HEK293 (cell line): Measurements from ENCODE around the gene SIGLEC15.

Source experiments
- CTCF ChIA-PET: fragments of 350-600 bp; formaldehyde crosslinking; extraction: SDS; loops from one replicate; lab custom pipeline; 2021; ENCODE audit warnings: antibody characterized with exemption; lab: Yijun Ruan, JAX
- POLR2A ChIA-PET: fragments of 300-600 bp; formaldehyde crosslinking; extraction: SDS; loops from one replicate; lab custom pipeline; 2020; ENCODE audit warnings: antibody characterized with exemption, inconsistent platforms; lab: Yijun Ruan, JAX
- H3K27ac ChIP-seq: fragments of 200-500 bp; sonication (Bioruptor generic); 2 replicates; pipeline ENCODE4 v1.5.1; 2014; ENCODE audit warnings: low read depth, low read length, control low read depth, inconsistent platforms; ENCODE audit errors: extremely low read depth
- H3K36me3 ChIP-seq, 2 experiments: fragments of 200-500 bp in 1 of 2; sonication (Bioruptor generic) in 1 of 2; 1 replicate in 1 of 2; 2 replicates in 1 of 2; pipeline ENCODE4 v1.5.1; 2014 to 2017; ENCODE audit warnings: inconsistent platforms in 2 of 2, low read length in 2 of 2; ENCODE audit not compliant: control insufficient read depth in 2 of 2, insufficient read depth in 1 of 2
- H3K4me1 ChIP-seq: fragments of 200-500 bp; sonication (Bioruptor generic); 2 replicates; pipeline ENCODE4 v1.5.1; 2014; ENCODE audit warnings: mild to moderate bottlenecking, low read length, inconsistent platforms; ENCODE audit not compliant: control insufficient read depth, insufficient read depth
- H3K4me3 ChIP-seq: 2 replicates; pipeline ENCODE4 v1.5.1; 2011; ENCODE audit warnings: low read depth, mild to moderate bottlenecking, control low read depth, low read length, moderate library complexity
- H3K9me3 ChIP-seq: fragments of 200-500 bp; sonication (Bioruptor generic); 2 replicates; pipeline ENCODE4 v1.5.1; 2014; ENCODE audit warnings: low read depth, low read length, inconsistent platforms; ENCODE audit not compliant: control insufficient read depth, insufficient read depth
- AEBP2 ChIP-seq: fragments of 450-650 bp; formaldehyde crosslinking; IDR thresholded peaks from 2 replicates; pipeline ENCODE4 v1.5.1; 2016; ENCODE audit warnings: missing biosample characterization, missing genetic modification characterization, borderline replicate concordance
- GLI2 ChIP-seq: fragments of 450-650 bp; formaldehyde crosslinking; IDR thresholded peaks from 2 replicates; pipeline ENCODE4; 2017; ENCODE audit warnings: missing biosample characterization, missing genetic modification characterization, low read depth, borderline replicate concordance
- GLI4 ChIP-seq: fragments of 450-650 bp; formaldehyde crosslinking; IDR thresholded peaks from 2 replicates; pipeline ENCODE4 v1.5.1; 2016; ENCODE audit warnings: missing biosample characterization, missing genetic modification characterization
- KLF17 ChIP-seq: fragments of 450-650 bp; formaldehyde crosslinking; IDR thresholded peaks from 2 replicates; pipeline ENCODE4 v1.5.1; 2016; ENCODE audit warnings: missing biosample characterization, missing genetic modification characterization
- OVOL3 ChIP-seq: fragments of 450-650 bp; formaldehyde crosslinking; IDR thresholded peaks from 2 replicates; pipeline ENCODE4 v1.5.1; 2016; ENCODE audit warnings: missing biosample characterization, missing genetic modification characterization
- ZIC2 ChIP-seq: fragments of 450-650 bp; formaldehyde crosslinking; IDR thresholded peaks from 2 replicates; pipeline ENCODE4 v1.5.1; 2016; ENCODE audit warnings: missing biosample characterization, missing genetic modification characterization
- ZNF132 ChIP-seq: fragments of 450-650 bp; formaldehyde crosslinking; IDR thresholded peaks from 2 replicates; pipeline ENCODE4 v1.5.1; 2017; ENCODE audit warnings: missing biosample characterization, missing genetic modification characterization, borderline replicate concordance
- ZNF169 ChIP-seq: fragments of 450-650 bp; formaldehyde crosslinking; IDR thresholded peaks from 2 replicates; pipeline ENCODE4 v1.5.1; 2016; ENCODE audit warnings: missing biosample characterization, missing genetic modification characterization
- ZNF394 ChIP-seq: fragments of 450-650 bp; formaldehyde crosslinking; IDR thresholded peaks from 2 replicates; pipeline ENCODE4 v1.5.1; 2016; ENCODE audit warnings: missing biosample characterization, missing genetic modification characterization, mild to moderate bottlenecking, moderate library complexity, borderline replicate concordance
- ZNF398 ChIP-seq: fragments of 450-650 bp; formaldehyde crosslinking; IDR thresholded peaks from 2 replicates; pipeline ENCODE4 v1.5.1; 2017; ENCODE audit warnings: missing biosample characterization, missing genetic modification characterization
- ZNF426 ChIP-seq: fragments of 450-650 bp; formaldehyde crosslinking; IDR thresholded peaks from 2 replicates; pipeline ENCODE4 v1.5.1; 2017; ENCODE audit warnings: missing biosample characterization, missing genetic modification characterization, mild to moderate bottlenecking, inconsistent platforms, moderate library complexity
- ZNF514 ChIP-seq: fragments of 450-650 bp; formaldehyde crosslinking; IDR thresholded peaks from 2 replicates; pipeline ENCODE4 v1.5.1; 2016; ENCODE audit warnings: missing biosample characterization, missing genetic modification characterization
- ZNF518A ChIP-seq: fragments of 450-650 bp; formaldehyde crosslinking; conservative IDR thresholded peaks from 2 replicates; pipeline ENCODE4 v1.5.1; 2016; ENCODE audit warnings: low read depth, missing biosample characterization, missing genetic modification characterization
- ZNF571 ChIP-seq: fragments of 450-650 bp; formaldehyde crosslinking; IDR thresholded peaks from 2 replicates; pipeline ENCODE4 v1.5.0; 2017; ENCODE audit warnings: missing biosample characterization, missing genetic modification characterization
- ZNF580 ChIP-seq: fragments of 450-650 bp; formaldehyde crosslinking; IDR thresholded peaks from 2 replicates; pipeline ENCODE4 v1.5.1; 2016; ENCODE audit warnings: missing biosample characterization, missing genetic modification characterization
- ZNF596 ChIP-seq: fragments of 450-650 bp; IDR thresholded peaks from 2 replicates; pipeline ENCODE4 v1.5.0; 2018; ENCODE audit warnings: missing biosample characterization, mild to moderate bottlenecking, missing genetic modification characterization, moderate library complexity
- ZNF670 ChIP-seq: fragments of 450-650 bp; formaldehyde crosslinking; IDR thresholded peaks from 2 replicates; pipeline ENCODE4 v1.5.1; 2016; ENCODE audit warnings: missing biosample characterization, missing genetic modification characterization, low read depth
- ZNF777 ChIP-seq: fragments of 450-650 bp; formaldehyde crosslinking; IDR thresholded peaks from 2 replicates; pipeline ENCODE4 v1.5.1; 2017; ENCODE audit warnings: missing biosample characterization, missing genetic modification characterization, borderline replicate concordance

SIGLEC15 gene

GRCh38 chr18:45870419-45870818, 44.9 kb downstream of the SIGLEC15 start:
- no peak for TF ChIP-seq ZNF596 (tag by site-specific recombination)
- no peak for TF ChIP-seq KLF17
- no peak for TF ChIP-seq ZNF514 (tag by site-specific recombination)
- no peak for TF ChIP-seq ZNF169 (tag by site-specific recombination)
- no peak for TF ChIP-seq ZNF394
- no peak for TF ChIP-seq ZNF518A (tag by site-specific recombination)
- TF ChIP-seq OVOL3 (tag by site-specific recombination), result no peak
- no peak for TF ChIP-seq ZNF777 (tag by site-specific recombination)
- no peak for TF ChIP-seq ZNF571 (tag by site-specific recombination)
- TF ChIP-seq ZNF132 (tag by site-specific recombination), result no peak
- TF ChIP-seq ZNF398 (tag by site-specific recombination), result no peak
- TF ChIP-seq ZNF580 (tag by site-specific recombination), result no peak
- no peak for TF ChIP-seq ZIC2 (tag by site-specific recombination)
- no peak for TF ChIP-seq ZNF670
- no peak for TF ChIP-seq ZNF426 (tag by site-specific recombination)
- ChIA-PET POLR2A (no interaction called here), CTCF (interaction anchor here (0.7 to 6.7 kb wide), 3 partner anchors 9 to 204 kb away, joined by 3 to 70 read pairs (median 3); no protein-coding TSS in a partner anchor)
- no peak overlapping the region for H3K4me3 ChIP-seq
- H3K36me3 ChIP-seq, result peaks cover 19 to 43% of the 10 kb centered on the region in 2 experiments
- H3K9me3 ChIP-seq, result no peaks in the 10 kb centered on the region; the same call in 1 of the 2 replicates
- H3K27ac ChIP-seq, result no peak overlapping the region
- H3K4me1 ChIP-seq, result no peaks in the 10 kb centered on the region

GRCh38 chr18:45871431-45872084, 46.1 kb downstream of the SIGLEC15 start:
- no peaks in the 10 kb centered on the region for H3K4me1 ChIP-seq
- no peak overlapping the region for H3K27ac ChIP-seq
- CTCF ChIA-PET, result interaction anchor here (0.7 kb wide), 1 partner anchor 9 kb away, joined by 3 read pairs; no protein-coding TSS in a partner anchor
- no peak overlapping the region for H3K4me3 ChIP-seq
- H3K36me3 ChIP-seq, result peaks cover 26 to 36% of the 10 kb centered on the region in 2 experiments
- no peak for TF ChIP-seq GLI4
- no peak for TF ChIP-seq GLI2 (tag by site-specific recombination)
- no peak for TF ChIP-seq AEBP2 (tag by site-specific recombination)
- POLR2A ChIA-PET, result no interaction called here
- no peaks in the 10 kb centered on the region; the same call in 1 of the 2 replicates for H3K9me3 ChIP-seq
